Measurements from ENCODE around the gene RPLP2. TPM values are rescaled to one million over a fixed set of nuclear protein-coding genes. Genes with fewer than 3 reads are reported as not detected.

Gene RPLP2
- total and polyA plus RNA-seq, 2 experiments from 2014 or later, result 401 to 468 TPM

DNA sequence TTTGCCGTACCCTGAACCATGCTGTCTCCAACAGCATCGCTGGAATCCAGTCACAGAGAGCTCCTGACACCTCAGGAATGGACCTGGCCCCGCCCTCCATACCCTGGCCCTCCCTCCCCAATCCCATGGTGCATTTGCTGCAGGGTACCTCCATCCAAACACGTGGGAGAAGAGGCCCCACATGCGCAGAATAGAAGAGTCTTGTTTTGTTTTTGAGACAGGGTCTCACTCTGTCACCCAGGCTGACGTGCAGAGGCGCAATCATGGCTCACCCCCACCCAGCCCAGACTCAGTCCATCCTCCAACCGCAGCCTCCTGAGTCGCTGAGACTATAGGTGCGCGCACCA lies 6.6 kb downstream of the RPLP2 start:
- no peaks in the 10 kb centered on the region for H3K9me2 ChIP-seq (replicated peaks; ENCODE audit: insufficient read depth)
- H3K36me3 ChIP-seq (replicated peaks; ENCODE audit: insufficient read depth, low read depth), result no peaks in the 10 kb centered on the region
- no peak for TF ChIP-seq EZH2 (IDR thresholded peaks at IDR 0.05; ENCODE audit: borderline replicate concordance)
- TF ChIP-seq, protein P1, sequence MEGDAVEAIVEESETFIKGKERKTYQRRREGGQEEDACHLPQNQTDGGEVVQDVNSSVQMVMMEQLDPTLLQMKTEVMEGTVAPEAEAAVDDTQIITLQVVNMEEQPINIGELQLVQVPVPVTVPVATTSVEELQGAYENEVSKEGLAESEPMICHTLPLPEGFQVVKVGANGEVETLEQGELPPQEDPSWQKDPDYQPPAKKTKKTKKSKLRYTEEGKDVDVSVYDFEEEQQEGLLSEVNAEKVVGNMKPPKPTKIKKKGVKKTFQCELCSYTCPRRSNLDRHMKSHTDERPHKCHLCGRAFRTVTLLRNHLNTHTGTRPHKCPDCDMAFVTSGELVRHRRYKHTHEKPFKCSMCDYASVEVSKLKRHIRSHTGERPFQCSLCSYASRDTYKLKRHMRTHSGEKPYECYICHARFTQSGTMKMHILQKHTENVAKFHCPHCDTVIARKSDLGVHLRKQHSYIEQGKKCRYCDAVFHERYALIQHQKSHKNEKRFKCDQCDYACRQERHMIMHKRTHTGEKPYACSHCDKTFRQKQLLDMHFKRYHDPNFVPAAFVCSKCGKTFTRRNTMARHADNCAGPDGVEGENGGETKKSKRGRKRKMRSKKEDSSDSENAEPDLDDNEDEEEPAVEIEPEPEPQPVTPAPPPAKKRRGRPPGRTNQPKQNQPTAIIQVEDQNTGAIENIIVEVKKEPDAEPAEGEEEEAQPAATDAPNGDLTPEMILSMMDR (IDR thresholded peaks at IDR 0.05; ENCODE audit: poor library complexity), result no peak
- TF ChIP-seq EZH2phosphoT487 (IDR thresholded peaks at IDR 0.05; ENCODE audit: low read depth, severe bottlenecking, unreplicated experiment), result no peak
- no peaks in the 10 kb centered on the region for H3K9me3 ChIP-seq (ENCODE audit: low read depth)
- H3K27me3 ChIP-seq, result no peaks in the 10 kb centered on the region
- H3K4me3 ChIP-seq, result no peak overlapping the region
- peaks cover 21% of the 10 kb centered on the region for H3K79me2 ChIP-seq
- 84% methylated on average over 11 of the region's 11 CpGs for WGBS (ENCODE audit: low lambda C conversion rate, missing lambda C conversion rate)
- no peak overlapping the region for H3K4me2 ChIP-seq
- H3K27ac ChIP-seq, result no peak overlapping the region
- H2AFZ ChIP-seq, result no peak overlapping the region
- H3K4me1 ChIP-seq (ENCODE audit: insufficient read depth), result peaks cover 16% of the 10 kb centered on the region
- peaks cover 17% of the 10 kb centered on the region for H4K20me1 ChIP-seq (ENCODE audit: insufficient read depth, poor library complexity, severe bottlenecking)
- no peak for DNase-seq (ENCODE audit: low spot score)

DNA sequence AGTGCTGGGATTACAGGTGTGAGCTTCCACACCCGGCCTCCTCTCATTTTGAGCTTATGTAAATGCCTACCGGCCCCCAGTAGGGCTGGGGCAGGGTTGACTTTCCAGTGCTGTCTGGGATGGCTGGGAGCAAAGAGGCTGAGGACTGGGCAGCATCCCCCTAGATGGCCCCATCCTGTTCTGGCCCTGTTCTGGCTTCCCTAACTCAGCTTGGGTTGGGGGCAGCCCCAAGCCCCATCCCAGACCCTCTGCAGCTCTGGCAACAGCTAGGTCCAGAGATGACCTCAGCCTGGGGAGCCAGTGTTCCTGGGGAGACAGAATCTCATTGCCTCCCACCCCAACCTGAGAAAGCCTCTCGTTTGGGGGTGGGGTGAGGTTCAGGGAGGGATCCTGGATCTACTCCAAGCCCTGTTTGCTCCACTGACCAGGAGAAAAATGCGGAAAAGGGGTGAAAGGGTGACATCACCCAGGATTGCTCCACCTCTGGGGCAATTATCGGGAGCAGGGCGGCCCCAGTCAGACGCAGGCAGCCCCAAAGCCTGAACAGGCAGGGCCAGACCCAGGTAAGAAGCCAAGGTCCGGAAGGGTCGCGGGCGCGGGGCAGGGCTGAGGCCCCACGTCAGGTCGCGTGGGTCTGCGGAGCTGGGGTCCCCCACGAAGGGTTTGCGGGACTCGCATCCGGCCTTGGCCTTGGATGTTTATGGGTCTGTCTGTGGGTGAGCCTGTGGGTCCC lies 8.8 kb downstream of the RPLP2 start, which contains the start of gene PNPLA2:
PNPLA2 (plus strand) TSS at position 519 of the 733 bp plus-strand sequence. CDS start 805 bp downstream, outside the sequence.
- peak within 1 kb of the TSS; percentile 58 for H2AFZ ChIP-seq
- no peaks in the 10 kb centered on the region for H3K27me3 ChIP-seq
- WGBS (ENCODE audit: low lambda C conversion rate, missing lambda C conversion rate), result 65% methylated on average over 20 of the region's 20 CpGs

DNA sequence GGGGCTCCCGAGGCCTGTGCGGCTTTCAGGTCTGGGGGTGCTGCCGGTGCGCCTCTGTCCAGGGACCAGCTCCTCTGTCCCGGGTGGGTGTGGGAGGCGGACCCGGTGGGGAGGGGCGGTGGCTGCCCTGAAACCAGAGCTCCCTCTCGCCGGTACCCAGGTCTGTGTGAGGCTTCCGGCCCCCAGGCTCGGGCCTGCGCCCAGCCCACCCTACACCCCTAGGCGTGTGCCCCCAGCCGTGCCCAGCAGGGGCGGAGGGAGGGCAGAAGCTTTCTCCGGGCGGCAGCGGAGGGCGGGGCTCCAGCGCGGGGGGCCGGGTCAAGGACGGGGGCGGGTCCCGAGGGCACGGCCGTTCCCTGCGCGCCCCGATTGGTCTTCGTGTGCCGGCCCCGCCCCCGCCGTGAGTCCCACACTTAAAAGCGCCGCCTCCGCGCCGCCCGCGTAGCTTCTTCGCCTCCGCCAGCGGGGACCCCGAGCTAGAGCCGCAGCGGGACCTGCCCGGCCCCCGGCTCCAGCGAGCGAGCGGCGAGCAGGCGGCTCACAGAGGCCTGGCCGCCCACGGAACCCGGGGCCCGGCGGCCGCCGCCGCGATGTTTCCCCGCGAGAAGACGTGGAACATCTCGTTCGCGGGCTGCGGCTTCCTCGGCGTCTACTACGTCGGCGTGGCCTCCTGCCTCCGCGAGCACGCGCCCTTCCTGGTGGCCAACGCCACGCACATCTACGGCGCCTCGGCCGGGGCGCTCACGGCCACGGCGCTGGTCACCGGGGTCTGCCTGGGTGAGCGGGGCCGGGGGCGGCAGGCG lies 9.6 kb downstream of the RPLP2 start:
- Histone ChIP-seq H3K36me3 (replicated peaks; ENCODE audit: insufficient read depth, low read depth) (no peaks in the 10 kb centered on the region), H3K27ac (peak overlapping the region; percentile 88), H3K27me3 (no peaks in the 10 kb centered on the region), H2AFZ (peak overlapping the region; percentile 58), H3K4me1 (ENCODE audit: insufficient read depth) (peaks cover 16% of the 10 kb centered on the region), H3K79me2 (peaks cover 19% of the 10 kb centered on the region), H3K9me2 (replicated peaks; ENCODE audit: insufficient read depth) (no peaks in the 10 kb centered on the region), H4K20me1 (ENCODE audit: insufficient read depth, poor library complexity, severe bottlenecking) (peaks cover 16% of the 10 kb centered on the region), H3K9me3 (ENCODE audit: low read depth) (no peaks in the 10 kb centered on the region), H3K4me2 (peak overlapping the region; percentile 91), H3K4me3 (peak overlapping the region; percentile 89)
- peak; percentile 97 for DNase-seq (ENCODE audit: low spot score)
- 3% methylated on average over 52 of the region's 96 CpGs for WGBS (ENCODE audit: low lambda C conversion rate, missing lambda C conversion rate)
- TF ChIP-seq EZH2phosphoT487 (IDR thresholded peaks at IDR 0.05; ENCODE audit: low read depth, severe bottlenecking, unreplicated experiment) (no peak), EZH2 (IDR thresholded peaks at IDR 0.05; ENCODE audit: borderline replicate concordance) (no peak)
- TF ChIP-seq, protein P1 (IDR thresholded peaks at IDR 0.05; ENCODE audit: poor library complexity), result no peak

More for the DNA sequence above, 8.8 kb downstream of the RPLP2 start, which contains the start of gene PNPLA2:
- H3K9me3 ChIP-seq (ENCODE audit: low read depth), result no peaks in the 10 kb centered on the region
- peak; percentile 71 for DNase-seq (ENCODE audit: low spot score)
- H3K36me3 ChIP-seq (replicated peaks; ENCODE audit: insufficient read depth, low read depth), result no peaks in the 10 kb centered on the region
- H3K9me2 ChIP-seq (replicated peaks; ENCODE audit: insufficient read depth), result no peaks in the 10 kb centered on the region
- H3K4me3 ChIP-seq, result peak within 1 kb of the TSS; percentile 89
- TF ChIP-seq, protein P1 (IDR thresholded peaks at IDR 0.05; ENCODE audit: poor library complexity), result no peak
- TF ChIP-seq EZH2 (IDR thresholded peaks at IDR 0.05; ENCODE audit: borderline replicate concordance), result no peak
- no peak for TF ChIP-seq EZH2phosphoT487 (IDR thresholded peaks at IDR 0.05; ENCODE audit: low read depth, severe bottlenecking, unreplicated experiment)
- H3K79me2 ChIP-seq, result peaks cover 19% of the 10 kb centered on the region
- H4K20me1 ChIP-seq (ENCODE audit: insufficient read depth, poor library complexity, severe bottlenecking), result peaks cover 16% of the 10 kb centered on the region
- peak within 1 kb of the TSS; percentile 88 for H3K27ac ChIP-seq
- H3K4me2 ChIP-seq, result peak within 1 kb of the TSS; percentile 91
- peaks cover 16% of the 10 kb centered on the region for H3K4me1 ChIP-seq (ENCODE audit: insufficient read depth)
